HS-27A (cell line): ENCODE results near the gene NAT10.
A peak's percentile ranks its signal among the peaks of the same experiment; 100 is the strongest.
"Not testable (repeated sequence)": the region's sequence is repeated elsewhere in the genome, so short reads cannot be mapped to it uniquely, and the experiment has no call there.

Source experiments
- DNase-seq: peaks from one replicate; pipeline ENCODE4 v3.0.0-alpha.2; 2012; ENCODE audit warnings: low read depth, missing footprints

NAT10 gene

DNA sequence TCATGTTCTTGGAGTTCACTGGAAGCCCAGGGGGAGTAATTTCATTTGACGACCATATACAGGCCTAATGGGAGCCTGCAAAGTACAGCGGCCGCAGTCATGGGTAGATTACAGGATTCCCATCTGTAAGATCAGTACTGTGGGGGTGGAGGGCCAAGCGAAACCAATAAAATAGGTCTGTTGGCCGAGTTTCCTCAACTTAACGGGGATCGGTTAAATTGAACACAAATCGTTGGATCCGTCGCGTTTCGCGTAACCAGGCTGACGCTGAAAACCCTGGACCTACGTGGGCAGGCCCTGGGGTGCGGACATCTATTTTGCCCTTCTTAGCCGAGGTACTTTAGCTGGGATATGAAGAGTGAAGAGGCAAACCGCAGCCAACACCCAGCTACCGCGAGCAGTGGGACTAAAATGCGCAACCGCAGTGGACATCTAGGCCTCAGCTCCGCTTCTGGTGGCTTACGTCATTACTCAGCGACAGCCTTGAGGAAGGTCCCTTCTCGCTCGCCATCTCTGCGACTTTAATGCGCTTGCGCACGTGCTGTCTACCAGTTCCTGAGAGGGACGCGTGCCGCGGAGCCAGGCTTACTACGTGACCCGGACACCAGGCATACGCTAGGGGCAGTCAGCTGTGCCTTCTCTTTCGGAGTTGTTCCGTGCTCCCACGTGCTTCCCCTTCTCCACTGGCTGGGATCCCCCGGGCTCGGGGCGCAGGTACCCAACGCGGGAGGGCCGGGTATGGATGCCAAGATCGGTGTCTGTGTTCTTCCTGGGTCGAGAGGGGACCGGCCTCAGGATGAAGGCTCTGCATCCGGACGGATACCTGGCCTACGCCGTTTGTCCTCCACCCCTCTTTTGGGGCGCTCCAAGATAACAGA is at the start of gene NAT10:
Gene NAT10, plus strand, starts transcription at position 551 of the 878 bp plus-strand sequence. CDS start 2,597 bp downstream, outside the sequence.
- DNase-seq = peak; percentile 99

DNA sequence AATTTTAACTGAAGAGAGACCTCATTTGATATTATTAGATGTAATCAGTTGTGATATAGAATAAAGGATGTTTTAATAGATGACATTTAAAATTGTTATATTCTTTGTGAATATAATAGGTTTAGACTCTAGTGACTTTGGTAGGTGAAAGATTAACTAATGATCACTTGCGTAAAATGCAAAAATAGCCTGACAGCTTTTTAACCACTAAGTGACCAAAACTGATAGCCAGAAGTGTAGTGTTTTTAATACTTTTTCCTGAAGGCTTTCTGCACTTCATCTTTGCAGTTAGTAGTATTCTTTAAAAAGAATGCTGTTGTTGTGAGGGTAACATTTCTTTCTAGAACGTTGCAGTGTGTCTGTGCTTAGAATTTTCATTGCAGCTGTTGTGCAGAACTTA is 48.8 kb upstream of the NAT10 start:
- DNase-seq = no peak

DNA sequence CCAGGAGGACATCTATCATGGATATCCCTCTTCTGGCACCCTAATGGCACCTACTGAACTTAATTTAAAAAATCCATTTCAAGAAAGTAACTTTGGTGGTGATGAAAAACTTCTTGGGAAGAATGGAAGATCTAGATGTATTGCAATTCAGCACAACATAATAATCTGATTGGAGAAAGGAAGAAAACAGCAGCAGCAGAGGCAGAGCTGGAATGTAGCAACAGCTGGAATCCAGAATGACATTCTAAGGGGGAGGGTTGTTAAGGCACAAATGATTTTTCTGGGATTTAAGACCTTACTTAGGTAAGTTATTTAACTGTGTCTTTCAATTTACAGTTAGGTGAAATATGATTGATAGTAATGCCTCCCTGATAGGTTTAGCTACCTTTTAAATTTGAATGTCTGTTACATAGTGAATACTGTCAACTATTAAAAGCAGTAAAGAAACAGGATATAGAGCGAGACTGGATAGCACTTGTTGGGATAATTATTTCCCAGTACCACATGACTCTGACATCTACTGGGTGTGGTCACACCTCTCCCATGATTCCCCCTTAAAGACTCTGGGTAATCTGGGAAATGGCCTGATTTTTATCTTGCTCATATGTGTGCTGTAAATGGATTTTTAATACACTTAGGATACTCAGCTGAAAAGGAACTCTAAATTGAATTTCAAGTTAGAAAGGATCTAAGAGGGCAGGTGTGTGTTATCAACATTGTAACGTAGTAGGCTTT is 42.2 kb upstream of the NAT10 start:
- DNase-seq = no peak

DNA sequence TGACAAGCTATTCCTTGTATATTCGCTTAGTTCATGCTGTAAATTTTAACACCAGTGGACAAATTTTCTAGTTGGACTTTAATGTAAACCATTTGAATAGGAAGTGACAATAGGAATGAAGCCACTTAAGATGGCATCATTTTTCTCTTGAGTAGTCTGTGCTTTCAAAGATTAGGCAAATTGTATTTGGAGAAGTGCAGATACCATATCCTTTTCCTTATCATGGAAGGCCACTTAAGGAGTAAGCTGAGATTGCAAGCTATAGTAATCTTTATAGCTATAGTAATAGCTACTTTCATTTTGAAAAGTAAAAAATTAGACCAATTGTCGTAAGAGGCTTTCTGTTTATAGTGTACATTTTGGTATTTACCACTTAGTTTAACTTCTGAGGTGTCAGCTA is 41.1 kb upstream of the NAT10 start:
- no peak for DNase-seq

DNA sequence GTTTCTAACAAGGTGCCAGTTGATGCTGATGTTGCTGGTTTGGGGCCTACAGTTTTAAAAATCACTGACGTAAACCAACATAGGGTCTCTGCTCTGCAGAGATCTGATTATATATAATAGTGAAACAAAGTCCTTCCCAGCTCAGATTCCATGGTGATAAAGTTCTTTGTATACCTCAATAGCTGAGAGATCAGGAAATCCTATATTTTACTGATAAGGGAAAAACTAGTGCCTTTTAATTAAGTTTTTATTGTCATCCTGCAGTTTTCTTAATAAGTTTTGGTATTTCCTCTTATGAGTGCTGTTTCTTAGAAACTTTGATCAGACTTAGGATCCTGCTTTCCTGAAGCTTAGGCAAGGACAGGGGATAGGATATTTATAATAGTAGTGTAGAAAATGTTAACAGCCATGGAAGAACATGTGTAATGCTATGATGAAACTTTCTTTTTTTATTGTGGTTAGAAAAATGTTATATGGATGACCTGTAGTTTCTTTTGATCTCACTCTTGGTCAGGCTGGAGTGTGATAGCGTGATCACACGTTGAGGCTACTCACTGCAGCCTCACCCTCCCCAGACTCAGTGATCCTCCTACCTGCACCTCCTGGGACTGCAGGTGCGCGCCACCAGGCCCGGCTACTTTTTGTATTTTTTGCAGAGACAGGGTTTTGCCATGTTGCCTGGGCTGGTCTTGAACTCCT is 39.8 kb upstream of the NAT10 start:
- no peak for DNase-seq

DNA sequence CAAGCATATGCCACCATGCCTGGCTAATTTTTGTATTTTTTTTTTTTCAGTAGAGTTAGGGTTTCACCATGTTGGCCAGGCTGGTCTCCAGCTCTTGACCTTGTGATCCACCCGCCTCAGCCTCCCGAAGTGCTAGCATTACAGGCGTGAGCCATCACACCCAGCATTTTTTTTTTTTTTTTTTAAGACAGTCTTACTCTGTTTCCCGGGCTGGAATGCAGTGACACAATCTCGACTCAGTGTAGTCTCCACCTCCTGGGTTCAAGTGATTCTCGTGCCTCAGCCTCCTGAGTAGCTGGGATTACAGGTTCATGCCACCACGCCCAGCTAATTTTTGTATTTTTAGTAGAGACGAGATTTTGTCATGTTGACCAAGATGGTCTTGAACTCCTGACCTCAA is 38.7 kb upstream of the NAT10 start:
- DNase-seq = not testable (repeated sequence)

DNA sequence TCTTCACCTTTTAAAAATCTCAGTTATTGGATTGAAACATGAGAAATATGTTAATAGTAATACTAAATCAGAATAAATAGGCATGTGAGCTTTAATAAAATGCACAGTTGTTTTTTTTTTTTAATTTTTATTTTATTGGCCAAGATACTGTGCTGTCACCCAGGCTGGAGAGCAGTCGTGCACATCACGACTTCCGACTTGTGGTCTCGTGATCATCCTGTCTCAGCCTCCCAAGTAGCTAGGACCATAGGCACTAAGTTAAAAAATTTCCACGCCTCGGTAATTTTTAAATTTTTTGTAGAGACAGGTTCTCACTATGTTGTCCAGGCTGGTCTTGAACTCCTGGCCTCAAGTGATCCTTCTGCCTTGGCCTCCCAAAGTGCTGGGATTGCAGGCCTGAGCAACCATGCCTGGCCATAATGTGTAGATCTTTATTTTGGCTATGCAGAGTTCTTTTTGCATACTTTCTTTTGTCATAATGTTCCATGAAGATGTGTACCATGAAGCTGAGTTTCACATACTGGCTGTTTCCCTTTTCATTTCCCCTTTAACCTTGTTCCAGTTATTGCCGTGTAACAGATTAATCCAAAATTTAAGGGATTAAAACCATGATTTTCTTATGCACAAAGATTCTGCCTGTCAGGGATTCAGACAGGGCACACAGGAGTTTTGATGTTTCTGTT is 37.9 kb upstream of the NAT10 start:
- DNase-seq = no peak

DNA sequence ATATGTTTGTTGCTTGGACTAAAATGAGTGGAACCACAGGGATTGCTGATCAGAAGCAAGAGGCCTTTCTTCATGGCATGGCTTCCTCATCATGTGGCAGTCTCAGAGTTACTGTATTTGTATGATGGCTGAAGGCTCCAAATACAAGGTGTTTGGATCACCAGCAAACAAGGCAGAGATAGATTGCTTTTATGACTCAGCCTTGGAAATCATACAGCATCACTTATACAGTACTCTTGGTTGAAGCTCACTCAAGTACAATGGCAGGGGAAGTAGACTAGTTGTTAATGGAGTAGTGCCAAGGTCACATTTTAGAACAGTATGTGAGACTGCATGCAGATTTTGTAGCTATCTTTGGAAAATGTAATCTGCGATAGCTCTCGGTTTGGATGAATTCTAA is 37.3 kb upstream of the NAT10 start:
- no peak for DNase-seq

DNA sequence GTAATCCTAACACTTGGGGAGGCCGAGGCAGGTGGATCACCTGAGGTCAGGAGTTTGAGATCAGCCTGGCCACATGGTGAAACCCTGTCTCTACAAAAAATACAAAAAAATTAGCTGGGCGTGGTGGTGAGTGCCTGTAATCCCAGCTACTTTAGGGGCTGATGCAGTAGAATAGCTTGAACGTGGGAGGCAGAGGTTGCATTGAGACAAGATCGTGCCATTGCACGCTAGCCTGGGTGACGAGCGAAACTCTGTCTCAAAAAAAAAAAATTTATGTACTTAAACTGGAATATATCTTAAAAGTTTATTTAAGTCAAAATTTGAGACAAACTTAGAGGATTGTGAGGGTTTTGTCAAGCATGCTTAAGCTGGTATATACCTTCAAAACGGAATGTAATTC is 34.1 kb upstream of the NAT10 start:
- DNase-seq = not testable (repeated sequence)

DNA sequence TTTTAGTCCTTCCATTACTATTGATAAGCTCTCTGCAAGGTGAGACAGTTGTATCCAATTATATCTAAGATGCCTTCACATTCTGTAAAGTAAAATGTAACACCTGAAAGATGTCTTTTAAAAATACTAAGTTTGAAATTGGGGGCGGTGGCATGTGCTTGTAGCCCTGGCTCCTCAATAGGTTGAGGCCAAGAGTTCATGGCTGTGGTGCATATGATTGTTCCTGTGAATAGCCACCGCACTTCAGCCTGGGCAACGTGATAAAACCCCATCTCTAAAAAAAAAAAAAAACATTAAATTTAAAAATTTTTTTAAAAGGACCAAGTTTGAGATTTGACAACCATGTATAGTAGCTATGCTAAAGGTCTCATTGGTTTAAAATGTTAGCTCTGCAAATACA is 33.4 kb upstream of the NAT10 start:
- no peak for DNase-seq

DNA sequence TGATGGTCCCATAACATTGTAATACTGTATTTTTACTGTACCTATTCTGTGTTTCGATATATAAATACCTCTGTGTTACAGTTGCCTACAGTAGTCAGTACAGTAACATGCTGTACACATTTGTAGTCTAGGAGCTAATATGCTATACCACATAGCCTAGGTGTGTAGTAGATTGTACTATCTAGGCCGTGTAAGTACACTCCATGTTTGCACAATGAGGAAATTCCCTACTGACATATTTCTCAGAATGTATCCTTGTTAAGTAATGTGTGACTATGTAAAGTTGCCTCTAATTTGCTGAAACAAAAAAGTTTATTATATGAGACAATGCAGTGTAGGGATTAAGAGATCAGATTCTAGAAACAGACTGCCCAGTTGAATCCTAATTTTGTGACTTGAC is 32.6 kb upstream of the NAT10 start:
- DNase-seq = no peak

DNA sequence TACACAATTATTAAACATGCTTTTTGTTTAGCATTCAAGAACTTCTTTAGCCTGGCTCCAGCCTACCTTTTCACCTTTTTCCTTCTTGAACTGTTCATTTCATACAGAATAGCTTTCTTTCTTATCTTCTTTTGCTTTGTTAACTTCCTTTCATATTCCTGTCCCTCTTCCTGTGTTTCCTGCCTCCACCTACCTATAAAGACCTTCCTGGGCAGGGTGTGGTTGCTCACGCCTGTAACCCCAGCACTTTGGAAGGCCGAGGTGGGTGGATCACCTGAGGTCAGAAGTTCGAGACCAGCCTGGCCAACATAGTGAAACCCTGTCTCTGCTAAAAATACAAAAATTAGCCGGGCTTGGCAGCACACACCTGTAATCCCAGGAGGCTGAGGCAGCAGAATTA is 31.0 kb upstream of the NAT10 start:
- DNase-seq = no peak

DNA sequence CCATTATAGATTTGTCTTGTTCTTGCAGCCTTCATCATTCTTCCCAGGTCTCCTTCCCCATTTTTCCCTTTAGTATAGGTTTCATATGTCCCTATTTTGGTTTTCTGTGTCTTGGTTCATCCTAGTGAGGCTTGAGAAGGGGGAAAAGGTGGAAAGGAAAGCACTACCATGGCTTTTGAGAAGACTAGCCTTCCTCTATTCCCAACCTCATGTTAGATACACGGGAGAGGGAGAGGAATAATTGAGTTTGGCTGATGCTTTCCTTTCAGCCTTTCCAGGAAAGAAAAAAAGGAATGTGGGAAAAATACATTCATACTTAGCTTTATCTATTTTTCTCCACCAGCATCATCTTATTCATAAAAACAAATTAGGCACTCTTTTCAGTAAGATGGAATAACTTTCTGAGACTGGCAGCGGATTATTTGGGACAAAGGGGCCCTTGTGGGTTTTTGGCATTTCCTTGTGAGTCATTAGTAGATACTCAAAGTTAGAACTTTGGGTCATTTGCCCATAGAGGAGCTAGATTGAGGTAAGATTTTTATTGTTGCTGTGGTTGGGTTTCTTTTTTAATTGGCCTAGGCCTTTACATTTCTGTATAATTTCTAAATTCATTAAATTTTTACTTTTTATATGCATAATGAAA is 30.1 kb upstream of the NAT10 start:
- peak; percentile 35 for DNase-seq

DNA sequence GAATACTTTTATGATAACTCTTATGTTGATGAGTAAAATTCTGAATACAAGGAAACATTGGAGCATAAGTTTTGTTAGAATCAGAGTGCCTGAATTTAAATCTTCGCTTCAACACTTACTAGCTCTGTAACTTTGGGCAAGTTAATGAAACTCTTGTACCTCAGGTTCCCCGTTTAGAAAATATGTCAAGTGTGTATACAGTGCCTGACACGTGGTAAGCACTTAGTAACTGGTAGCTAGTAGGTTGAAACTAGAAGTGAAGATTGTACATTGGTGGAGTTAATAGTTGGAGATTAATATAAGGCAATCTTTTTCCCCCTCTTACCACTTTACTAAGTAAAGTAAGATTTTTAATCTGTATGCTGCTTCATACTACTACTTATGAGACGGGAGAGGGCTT is 24.8 kb upstream of the NAT10 start:
- DNase-seq = no peak

DNA sequence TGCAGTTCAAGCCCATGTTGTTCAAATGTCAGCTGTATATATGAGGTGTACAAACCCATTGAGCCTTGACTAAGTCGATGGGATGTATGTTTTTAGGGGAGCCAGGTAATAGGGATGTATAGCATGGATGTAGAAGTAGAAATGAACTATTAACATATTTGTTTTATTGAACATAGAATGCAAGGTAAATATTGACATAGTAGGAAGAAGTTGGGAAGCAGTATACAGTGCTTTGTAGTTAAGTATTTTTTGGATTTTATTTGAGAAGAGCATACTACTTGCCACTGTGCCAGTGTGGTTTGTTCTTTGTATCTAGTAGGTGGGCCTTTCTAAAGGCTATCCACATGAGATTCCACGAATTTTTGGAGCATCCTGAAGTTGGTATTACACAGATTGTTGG is 20.8 kb upstream of the NAT10 start:
- DNase-seq = no peak

DNA sequence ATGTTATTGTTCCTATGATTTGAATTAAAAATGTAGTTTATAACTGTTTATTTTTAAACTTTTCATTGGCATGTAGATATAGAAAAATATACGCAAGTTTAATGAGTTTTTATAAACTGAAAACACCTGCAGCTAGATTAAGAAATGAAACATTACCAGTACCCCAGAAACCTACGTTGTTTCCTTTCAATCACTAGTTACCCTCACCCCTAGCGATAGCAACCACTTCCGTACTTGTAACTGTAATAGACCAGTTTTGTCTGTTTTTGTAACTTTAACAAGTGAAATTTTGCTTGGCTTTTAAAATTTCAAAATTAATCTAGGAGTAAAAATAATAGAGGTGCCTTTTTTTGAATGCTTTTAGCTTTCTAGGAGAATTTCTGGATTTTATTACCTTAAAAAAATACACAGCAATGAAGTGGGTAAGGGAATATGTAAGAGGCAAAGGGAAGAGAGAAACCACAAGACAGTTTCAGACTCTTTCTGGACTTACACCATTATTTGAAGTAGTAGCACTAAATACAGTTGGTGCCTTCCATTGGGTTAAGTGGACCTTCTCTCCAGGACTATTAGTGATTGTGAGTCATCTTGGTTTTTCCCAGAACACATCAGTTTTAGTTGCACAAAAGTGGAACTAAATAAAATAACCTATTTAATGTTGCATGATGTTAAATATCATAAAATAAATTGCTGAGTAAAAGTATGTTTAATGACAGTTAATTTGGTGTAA is 18.7 kb upstream of the NAT10 start:
- no peak for DNase-seq

DNA sequence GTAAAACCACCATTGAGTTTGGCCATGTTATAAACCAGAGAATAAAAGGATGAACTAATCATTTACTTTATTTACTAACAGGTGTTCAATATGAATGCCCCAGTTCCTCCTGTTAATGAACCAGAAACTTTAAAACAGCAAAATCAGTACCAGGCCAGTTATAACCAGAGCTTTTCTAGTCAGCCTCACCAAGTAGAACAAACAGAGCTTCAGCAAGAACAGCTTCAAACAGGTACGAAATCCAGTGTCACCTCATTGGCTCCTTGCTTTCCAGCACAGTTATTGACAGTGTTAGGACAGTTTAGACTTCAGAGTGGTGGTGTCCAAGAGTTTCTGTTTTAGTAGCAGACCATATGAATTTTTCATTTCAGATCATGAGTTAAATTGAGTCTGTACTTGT is 13.6 kb upstream of the NAT10 start:
- no peak for DNase-seq

DNA sequence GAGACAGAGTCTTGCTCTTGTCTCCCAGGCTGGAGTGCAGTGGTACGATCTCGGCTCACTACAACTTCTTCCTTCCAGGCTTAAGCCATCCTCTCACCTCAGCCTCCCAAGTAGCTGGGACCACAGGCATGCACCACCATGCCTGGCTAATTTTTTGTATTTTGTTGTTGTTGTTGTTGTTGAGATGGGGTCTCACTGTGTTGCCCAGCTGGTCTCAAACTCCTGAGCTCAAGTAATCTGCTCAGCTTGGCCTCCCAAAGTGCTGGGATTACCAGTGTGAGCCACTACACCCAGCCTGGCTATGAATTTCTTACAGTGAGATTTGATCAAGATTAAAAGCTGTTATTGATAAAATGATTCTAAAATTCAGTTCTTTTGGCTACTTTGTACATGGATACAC is 10.5 kb upstream of the NAT10 start:
- DNase-seq = not testable (repeated sequence)

DNA sequence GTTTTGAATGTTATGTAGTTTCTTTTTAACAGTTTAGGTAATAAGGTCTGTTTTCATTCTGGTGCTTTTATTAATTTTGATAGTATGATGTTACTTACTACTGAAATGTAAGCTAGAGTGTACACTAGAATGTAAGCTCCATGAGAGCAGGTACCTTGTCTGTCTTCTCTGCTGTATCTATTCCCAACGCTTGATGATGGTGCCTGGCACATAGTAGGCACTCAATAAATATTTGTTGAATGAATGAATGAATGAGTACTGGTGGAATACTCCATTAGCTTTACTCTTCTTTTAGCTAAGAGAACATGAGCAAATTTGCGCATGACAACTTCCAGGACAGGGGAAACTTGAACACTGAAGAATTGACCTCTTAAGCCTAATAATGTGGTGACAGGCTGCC is 6.6 kb upstream of the NAT10 start:
- DNase-seq = no peak

DNA sequence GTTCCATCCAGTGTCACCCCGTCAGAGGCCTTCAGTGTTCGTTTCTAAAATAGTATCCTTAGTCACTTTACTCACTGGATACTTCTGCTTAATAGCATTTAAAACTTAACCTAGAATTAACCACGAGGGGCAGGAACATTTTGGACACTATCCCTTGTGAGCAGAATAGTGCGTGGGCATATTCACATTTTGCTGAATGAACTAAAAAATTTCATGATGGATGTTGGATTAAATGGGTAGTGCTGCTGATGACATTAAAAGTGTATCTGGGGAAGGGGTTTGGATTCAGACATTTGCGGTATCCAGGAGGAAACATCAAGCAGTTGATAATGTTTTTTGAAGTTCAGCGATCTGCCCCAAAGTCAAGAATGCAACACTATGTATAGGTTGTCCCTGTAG is 750 bp upstream of the NAT10 start:
- no peak for DNase-seq

DNA sequence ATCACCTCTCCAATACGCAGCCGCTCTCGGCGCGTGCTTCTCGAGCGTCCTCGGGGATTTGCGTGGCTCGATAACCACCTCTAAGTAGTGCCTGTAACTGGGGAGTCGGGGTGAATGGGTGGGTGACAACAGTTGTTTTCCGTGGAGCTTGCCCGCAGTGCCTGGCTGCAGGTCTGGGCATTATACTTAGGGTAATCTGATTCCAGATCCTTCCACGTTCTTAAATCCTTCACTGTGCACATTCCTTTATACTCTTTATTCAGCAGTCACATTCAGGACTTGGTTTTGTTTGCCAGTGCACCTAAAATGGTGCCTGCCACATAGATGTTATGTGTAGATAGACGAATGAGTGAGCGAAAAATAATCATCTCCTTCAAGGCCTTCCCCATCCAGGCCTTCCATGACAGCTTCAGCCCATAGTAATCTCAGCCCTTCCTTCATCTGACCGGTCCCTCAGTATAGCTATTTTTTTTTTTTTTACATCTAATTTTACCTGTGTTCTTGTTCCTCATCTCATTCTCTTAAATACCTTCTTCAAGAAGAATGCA is 602 bp downstream of the NAT10 start:
- peak; percentile 29 for DNase-seq
